NCI-H2081 treated with DMSO at 0.1 percent for 48 hours (cell line): ENCODE measurements around the gene ZFHX3.

ENCODE experiments used
- DNase-seq: peaks from one replicate; lab custom pipeline; 2025; lab: John Stamatoyannopoulos, UW

The ZFHX3 gene

GRCh38 chr16:72876221-72876620 lies 171.7 kb downstream of the ZFHX3 start:
- DNase-seq, result no peak

DNA sequence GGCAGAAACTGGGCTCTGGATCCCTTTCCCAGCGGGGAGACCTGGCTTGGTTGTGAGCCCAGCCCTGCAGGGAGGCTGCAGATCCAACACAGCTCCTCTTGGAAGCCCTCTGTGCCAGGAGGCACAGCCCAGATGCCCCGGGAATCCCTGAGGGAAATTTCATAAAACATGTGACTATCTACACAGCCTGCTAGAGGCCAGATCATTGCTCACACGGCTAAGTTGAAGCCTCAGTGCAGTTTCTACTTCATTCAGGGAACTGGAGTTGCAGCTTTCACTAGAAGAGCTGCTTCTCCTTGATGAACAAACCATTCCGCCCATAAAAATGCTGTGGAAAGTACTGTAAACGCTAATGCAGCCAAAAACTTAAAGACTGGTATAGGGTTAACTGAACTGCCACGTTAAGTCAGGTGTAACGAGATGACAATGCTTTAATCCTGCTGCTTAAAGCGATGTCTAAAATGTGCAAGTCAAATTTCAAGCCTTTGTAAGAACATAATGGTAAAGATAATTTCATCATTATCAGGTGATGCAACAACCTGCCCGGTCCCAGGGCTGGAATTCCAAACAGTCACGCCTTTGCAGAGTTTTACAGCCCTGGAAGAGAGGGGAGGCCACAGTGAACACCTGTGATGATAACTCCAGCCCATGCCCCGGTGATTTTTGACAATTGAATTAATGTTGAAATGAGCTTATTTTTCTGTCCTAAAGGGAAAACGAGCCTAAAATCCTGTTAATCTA lies 172.5 kb downstream of the ZFHX3 start:
- no peak for DNase-seq

GRCh38 chr16:72873853-72874252 lies 174.1 kb downstream of the ZFHX3 start:
- DNase-seq, result no peak

DNA sequence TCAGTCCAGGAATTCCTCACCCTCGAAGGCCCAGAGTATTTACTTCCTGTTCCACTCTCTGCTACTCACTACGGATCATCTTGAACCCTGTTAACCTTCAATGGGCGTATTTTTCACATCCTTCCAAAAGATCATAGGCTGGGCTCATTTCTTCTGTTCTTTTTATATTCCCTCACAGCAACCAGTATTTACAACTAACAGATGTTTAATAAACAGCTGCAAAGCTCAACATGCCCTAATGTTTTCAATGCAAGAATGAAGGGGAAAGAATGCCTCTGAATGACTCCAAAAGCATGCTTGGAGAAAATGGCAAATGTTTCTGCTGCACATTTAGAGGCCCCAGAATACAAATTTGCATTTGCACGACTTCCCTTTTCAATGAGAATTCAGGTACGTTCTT lies 174.9 kb downstream of the ZFHX3 start:
- DNase-seq, result no peak

DNA sequence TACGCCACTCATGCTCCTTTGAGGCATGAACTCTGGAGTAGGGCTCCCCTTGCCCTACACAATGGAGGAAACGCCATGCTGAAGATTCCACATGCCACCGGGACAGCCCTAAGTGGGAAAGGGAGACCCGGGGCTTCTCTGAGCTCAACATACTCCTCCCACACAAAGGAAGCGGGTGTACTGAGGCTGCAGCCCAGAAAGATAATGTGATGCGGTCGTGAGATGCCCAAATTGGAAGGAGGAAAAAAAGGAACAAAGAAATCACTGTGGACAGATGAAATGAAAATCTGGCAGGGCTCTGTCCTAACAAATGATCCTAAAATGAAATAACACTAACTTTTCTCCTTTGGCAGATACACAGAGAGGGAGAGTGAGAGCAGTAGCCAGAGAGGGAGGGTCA lies 182.1 kb downstream of the ZFHX3 start:
- DNase-seq, result no peak

GRCh38 chr16:72865258-72865657 lies 182.7 kb downstream of the ZFHX3 start:
- no peak for DNase-seq

- no peak for DNase-seq
These were observed 183.6 kb downstream of the ZFHX3 start for GRCh38 chr16:72864130-72864833.

GRCh38 chr16:72862090-72862489 lies 185.8 kb downstream of the ZFHX3 start:
- no peak for DNase-seq

GRCh38 chr16:72860726-72861562 lies 187.0 kb downstream of the ZFHX3 start:
- DNase-seq, result no peak

- DNase-seq, result no peak
These were observed 188.3 kb downstream of the ZFHX3 start for GRCh38 chr16:72859581-72859980.

- DNase-seq, result no peak
These were observed 189.0 kb downstream of the ZFHX3 start for GRCh38 chr16:72858665-72859493.

DNA sequence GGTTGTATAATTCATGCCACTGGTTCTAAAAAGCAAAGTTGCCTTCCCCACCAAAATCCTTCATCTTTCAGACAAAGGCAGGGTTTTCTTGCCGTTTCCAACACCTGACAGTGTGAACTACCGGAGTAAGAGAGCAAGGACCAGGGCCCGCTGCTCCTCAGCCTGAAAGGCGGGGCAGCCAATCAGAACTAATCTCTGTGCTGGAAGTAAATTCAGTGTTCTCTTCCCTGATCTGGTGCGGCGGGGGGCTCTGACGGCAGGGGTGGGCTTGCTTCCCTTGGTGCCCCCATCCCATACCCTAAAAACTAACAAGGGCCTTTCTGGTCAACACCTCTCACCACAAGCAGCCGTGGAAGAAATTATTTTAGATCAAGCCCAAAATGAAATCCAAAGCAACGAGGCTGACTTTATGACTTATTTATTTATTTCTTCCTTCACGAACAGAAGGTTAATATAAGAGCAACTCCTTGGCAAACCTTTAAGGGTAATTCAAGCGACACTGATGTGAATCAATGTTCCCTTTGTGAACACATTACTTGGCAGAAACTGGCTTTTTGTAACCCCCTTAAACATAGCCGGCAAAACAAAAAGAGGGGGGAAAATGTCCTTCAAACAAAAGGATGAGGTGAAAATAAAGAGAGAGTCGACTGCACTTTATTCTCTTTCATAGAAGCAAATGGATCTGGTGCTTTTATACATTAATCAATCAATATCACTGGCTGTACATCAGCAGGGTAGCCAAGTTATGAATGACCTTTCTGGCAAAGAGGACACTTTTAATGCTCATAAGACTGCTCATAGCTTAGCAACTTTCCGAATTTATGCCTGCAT lies 189.9 kb downstream of the ZFHX3 start:
- no peak for DNase-seq

DNA sequence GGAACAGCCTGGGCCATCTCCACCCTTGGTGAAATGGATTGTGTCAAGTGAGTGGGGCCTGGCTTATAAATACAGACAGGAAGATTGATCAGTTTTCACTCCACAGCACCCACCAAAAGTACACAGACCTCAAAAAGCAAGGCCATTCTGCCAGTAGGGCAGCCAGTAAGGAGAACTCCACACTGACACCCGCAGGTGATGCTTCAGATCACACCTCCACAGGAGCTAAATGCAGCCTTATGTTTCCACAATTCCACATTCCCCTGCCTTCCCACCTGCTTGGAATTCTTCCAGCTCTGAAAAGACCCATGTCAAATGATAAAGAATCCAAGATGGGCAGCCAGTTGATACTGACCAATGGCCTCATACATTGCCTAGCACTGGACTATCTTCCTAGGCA lies 191.1 kb downstream of the ZFHX3 start:
- no peak for DNase-seq

DNA sequence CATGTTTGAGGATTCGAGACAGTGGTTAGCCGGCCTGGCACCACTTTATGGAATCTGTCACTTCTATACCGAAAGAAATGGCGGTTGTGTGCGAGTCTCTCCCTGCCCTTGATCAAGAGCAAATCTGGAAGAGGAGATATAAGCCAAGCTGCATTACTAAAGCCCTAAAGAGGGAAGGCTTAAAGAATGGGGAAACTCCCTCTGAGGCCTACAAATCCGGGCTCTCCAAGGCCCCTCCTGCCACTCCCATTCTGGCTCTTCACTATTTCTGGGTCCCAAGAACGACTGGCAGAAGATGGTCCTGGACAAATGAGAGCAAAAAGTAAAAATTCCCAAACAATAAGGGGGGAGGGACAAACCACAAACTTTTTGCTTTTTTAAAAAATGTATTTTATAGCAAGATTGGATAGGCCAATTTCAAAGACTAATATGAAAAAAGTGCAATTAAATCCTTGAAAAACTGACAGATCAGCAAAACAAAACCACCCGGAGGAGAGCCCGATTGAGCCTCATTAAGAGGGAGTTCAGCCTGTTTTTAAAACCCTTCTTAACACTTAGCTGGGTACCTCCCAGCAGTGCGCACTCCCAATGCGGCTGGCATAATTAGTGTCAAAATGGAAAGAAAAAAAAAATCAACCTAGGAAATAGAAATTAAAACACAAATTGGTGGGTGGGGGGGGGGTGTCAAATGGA lies 193.5 kb downstream of the ZFHX3 start:
- DNase-seq, result no peak

GRCh38 chr16:72853575-72854266 lies 194.2 kb downstream of the ZFHX3 start:
- DNase-seq, result no peak

DNA sequence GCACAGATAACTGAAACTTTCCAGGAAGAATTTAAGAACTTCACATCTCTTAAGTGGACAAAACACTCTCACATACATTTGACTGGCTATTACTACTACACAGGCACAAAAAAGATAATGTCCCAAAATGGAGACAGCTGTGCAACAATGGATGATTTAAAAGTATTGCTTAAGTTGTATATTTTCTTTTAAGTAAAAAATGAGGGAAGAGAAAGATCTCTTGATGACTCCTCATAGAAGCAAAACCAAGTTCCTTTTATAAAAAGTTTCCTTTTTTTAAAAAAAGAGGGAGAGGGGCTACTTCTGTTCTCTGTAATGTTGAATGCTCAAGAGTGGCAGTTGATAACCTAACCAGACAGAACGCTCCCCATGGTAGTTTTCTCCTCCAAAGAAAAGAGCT lies 195.5 kb downstream of the ZFHX3 start:
- DNase-seq, result no peak

- no peak for DNase-seq
These were observed 197.1 kb downstream of the ZFHX3 start for GRCh38 chr16:72850853-72851252.

- no peak for DNase-seq
These were observed 197.9 kb downstream of the ZFHX3 start for GRCh38 chr16:72850021-72850420.

DNA sequence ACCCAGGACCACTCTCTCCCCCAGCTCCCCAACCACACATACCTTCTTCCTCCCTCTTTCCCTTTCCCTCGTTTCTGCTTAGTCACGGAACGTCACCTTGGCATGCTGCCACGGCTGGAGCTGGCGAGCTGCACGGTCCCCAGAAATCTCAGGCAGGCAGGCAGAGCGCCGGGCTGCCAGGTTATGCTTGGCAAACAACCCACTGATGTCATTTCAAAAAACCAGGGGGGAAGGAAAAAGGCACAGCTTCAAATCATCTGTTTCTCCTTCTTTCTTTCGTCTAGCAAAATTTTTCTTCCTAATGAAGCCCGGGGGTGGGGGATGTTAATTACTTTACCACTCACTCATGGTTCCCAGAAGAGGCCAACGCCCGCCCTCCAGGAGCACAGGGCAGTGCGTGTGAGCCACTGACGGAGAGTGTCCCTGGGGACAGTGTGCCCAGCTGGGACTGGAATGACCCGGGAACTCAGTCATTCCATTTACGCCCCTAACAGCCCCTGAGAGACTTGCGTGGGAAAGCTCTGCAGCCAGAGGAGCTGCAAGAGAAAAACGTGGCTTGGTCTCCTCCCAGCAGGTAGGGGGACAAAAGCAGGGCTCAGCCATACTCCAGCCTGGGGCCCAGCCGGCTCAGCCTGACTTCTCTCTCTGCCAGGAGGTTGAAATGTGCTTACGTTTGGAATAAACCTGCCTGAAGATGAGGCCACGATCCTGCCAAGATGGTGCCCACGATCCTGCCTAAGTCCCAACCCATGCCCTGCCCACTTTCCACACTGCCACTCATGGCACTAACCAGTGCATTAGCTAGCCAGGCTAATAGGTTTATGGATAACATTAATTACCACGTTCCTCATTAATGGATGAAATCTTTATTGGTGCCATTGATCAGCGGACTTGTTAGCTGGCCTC lies 198.9 kb downstream of the ZFHX3 start:
- peak; percentile 19 for DNase-seq
